Activated naive CD8-positive, alpha-beta T cell treated with anti-CD3 and anti-CD28 coated beads, Interleukin-2, amount 50 U/mL, for 16 hours (primary cell): ENCODE results near the gene NAPB.
A peak's percentile ranks its signal among the peaks of the same experiment; 100 is the strongest.
"Not testable (repeated sequence)": the region's sequence is repeated elsewhere in the genome, so short reads cannot be mapped to it uniquely, and the experiment has no call there.

Experiments
- DNase-seq: peaks from one replicate; pipeline ENCODE4 v3.0.0-alpha.2; 2020; ENCODE audit warnings: low read depth, low spot score

The NAPB gene

GRCh38 chr20:23367770-23368169 lies 53.5 kb downstream of the NAPB start:
- DNase-seq, result no peak

- DNase-seq, result no peak
Measured at GRCh38 chr20:23366384-23366783, 54.9 kb downstream of the NAPB start.

GRCh38 chr20:23365390-23366165 lies 55.7 kb downstream of the NAPB start:
- no peak for DNase-seq

GRCh38 chr20:23363257-23363649 lies 58.0 kb downstream of the NAPB start:
- no peak for DNase-seq

- DNase-seq, result no peak
Measured at GRCh38 chr20:23362392-23363256, 58.7 kb downstream of the NAPB start.

GRCh38 chr20:23361476-23362391 lies 59.6 kb downstream of the NAPB start, which contains the start of gene GZF1:
Gene GZF1 (plus strand): TSS chr20:23362182. CDS start chr20:23364384, 2,202 bp downstream.
- DNase-seq, result peak; percentile 95

- DNase-seq, result no peak
Measured at GRCh38 chr20:23361119-23361475, 60.2 kb downstream of the NAPB start.

GRCh38 chr20:23360531-23360930 lies 60.8 kb downstream of the NAPB start:
- DNase-seq, result no peak

- no peak for DNase-seq
Measured at GRCh38 chr20:23358923-23359593, 62.2 kb downstream of the NAPB start.

- no peak for DNase-seq
Measured at GRCh38 chr20:23358563-23358906, 62.8 kb downstream of the NAPB start.

- peak; percentile 100 for DNase-seq
Measured at GRCh38 chr20:23357767-23358562, 63.3 kb downstream of the NAPB start.

GRCh38 chr20:23356203-23356602 lies 65.1 kb downstream of the NAPB start:
- DNase-seq, result no peak

GRCh38 chr20:23350904-23351838 lies 70.1 kb downstream of the NAPB start:
- peak; percentile 32 for DNase-seq

- peak; percentile 91 for DNase-seq
Measured at GRCh38 chr20:23350196-23350903, 70.9 kb downstream of the NAPB start, which contains the start of gene NXT1. Gene NXT1 (plus strand): TSS chr20:23350791. CDS start chr20:23354042, 3,251 bp downstream.

- no peak for DNase-seq
Measured at GRCh38 chr20:23349338-23350195, 71.7 kb downstream of the NAPB start.

GRCh38 chr20:23348510-23348909 lies 72.8 kb downstream of the NAPB start:
- DNase-seq, result not testable (repeated sequence)

GRCh38 chr20:23347791-23348190 lies 73.5 kb downstream of the NAPB start:
- no peak for DNase-seq

- DNase-seq, result no peak
Measured at GRCh38 chr20:23346002-23346401, 75.3 kb downstream of the NAPB start.
